H54 (cell line): ENCODE data around the gene TMEM86A.

ENCODE experiments used
- DNase-seq: peaks from one replicate; pipeline ENCODE4 v3.0.0; 2011; ENCODE audit warnings: low spot score, mixed read lengths; ENCODE audit not compliant: insufficient read length
- FAIRE-seq: peaks from 3 replicates; lab custom pipeline; 2011; peaks lifted over from hg19 to GRCh38; lab: Jason Lieb, UNC
- POLR2A ChIP-seq: IDR thresholded peaks from 2 replicates; pipeline ENCODE4 v1.6.1; 2011; ENCODE audit warnings: low read depth, mild to moderate bottlenecking, low read length

Gene TMEM86A

DNA sequence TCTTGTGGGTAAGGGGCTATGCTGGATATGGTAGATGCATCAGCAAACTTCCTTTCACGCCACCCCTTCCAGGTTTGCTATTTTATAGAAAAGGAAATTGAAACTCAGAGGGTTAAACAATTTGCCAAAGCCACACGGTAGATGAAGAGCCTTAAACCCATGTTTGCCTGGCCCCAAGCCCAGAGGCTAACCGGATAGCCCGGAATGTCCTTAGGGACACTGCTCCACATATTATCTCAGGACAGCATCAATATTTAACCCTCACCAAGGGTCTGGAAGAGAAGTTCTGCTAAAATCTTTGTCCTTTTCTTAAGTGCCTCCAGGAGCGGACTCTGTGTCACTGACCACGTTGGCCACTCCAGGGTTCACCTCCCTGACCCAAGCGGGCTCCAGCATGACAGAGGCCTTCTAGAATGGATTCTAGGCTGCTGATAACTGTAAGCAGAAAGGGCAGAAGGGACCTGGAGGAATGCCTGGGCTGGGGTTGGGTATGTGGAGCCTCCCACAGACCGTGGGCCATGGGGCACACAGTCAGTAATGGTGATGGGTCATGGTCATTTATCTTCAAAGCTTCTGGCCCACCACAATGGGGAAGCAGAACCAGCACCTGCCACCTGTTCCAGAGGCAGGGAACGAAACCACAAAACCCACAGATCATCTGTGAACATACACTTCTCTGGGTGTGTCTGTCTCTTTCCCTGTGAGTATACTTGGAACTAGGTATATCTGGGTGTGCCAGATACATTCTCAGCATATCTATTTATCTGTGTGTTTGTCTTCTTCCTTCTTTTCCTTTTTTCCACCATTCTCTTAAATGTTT lies 5.4 kb upstream of the TMEM86A start:
- DNase-seq (no peak), FAIRE-seq (no peak)
- no peak for TF ChIP-seq POLR2A

DNA sequence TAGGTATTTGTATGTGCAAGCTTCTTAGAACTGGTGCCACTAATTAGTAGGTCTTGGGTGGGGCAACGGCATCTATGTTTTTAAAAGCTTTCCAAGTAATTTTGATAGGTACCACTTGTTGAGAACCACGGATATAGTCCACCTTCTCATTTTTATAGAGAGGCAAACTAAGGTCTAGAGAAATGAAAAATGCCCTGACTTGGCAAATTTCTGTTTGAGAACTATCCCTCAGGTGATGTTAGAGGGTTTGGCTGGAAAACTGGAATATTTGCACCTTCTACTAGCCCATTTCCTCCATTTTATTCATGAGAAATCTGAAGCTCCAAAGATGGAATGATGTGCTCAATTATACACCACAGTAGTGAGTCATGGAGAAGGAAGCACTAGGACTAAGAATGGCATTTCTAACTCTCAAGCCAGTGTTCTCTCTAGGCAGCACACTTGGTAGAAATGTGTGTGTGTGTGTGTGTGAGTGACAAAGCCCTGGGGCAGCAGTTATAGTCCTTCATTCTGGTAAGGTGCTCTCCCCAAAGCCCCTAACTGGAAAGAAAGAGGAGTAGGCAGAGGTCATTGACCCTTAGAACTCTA lies 1.8 kb upstream of the TMEM86A start:
- no peak for TF ChIP-seq POLR2A
- FAIRE-seq (no peak), DNase-seq (no peak)

DNA sequence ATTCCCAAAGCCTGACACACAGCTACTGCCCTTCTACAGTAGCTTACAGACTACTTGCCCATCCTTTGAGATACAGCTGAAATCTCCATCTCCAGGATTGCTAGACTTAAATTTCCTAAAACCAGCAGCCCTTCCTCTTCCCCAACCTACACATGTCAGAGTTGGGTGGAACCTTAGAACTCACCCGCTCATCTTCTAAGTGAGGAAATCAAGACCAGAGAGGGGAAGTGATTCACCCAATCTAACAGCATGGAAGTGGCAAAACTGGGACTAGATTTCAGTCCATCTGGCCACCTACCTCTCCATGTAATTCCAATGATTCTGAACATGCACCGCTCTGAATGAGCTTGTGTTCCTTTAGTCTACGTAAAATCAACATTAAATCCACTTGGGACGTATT lies 1.0 kb upstream of the TMEM86A start:
- TF ChIP-seq POLR2A, result no peak
- DNase-seq (no peak), FAIRE-seq (no peak)

DNA sequence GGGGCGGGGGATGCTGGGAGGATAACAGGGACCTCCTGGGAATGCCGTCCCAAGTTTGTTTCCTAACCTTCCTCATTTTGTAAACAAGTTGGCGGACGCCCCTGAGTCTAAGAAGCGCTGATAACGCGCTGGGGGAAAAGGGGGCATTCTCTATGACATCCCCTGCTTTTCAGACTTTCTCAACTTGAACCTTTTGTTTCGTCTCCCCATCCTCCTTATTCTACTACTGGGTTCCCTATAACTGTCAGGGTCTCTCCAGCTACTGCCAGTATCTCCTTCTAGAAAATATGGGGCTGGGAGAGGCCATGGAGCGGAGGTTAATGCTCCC lies 654 bp downstream of the TMEM86A start:
- DNase-seq (no peak), FAIRE-seq (no peak)
- TF ChIP-seq POLR2A, result no peak

DNA sequence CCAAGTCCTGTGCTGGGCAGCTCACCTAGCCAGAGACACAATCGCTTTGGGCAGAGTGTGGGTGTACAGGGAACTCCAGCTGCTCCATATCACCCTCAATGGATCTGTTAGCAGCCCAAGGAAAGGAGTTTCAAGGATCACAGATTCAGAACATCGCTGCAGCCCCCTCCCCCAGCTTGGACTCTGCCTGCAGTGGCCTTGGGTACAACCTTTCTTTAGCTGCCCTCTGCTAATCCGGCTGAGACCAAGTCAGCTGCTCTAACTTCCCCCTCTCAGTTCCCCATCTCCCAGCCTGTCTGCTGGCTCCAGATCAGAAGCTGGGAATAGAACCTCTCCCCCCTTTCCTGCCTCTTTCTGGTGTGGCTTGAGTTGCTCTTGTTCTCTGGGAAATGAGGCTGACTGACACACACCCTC lies 1.3 kb downstream of the TMEM86A start:
- FAIRE-seq (no peak), DNase-seq (no peak)
- TF ChIP-seq POLR2A, result no peak

DNA sequence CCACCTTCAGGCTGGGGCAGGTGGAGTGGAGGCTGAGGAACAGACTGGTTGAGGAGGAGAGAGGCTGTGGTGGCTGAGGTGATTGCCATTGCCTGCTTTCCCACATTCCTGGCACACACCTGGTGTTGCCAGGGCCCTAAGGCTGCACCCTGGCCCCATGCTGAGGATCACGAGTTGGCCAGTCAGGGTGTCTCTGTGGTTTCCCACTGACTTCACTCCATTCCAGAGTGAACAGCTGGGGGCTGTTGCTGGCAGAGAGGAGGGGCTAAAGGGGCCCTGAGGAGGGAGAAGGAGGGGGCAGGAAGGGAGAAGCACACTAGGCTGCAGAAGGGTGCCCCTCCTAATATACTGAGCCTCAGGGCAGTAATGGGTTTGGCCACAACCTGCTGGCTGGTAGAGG lies 1.8 kb downstream of the TMEM86A start:
- TF ChIP-seq POLR2A, result no peak
- FAIRE-seq, result no peak
- no peak for DNase-seq

DNA sequence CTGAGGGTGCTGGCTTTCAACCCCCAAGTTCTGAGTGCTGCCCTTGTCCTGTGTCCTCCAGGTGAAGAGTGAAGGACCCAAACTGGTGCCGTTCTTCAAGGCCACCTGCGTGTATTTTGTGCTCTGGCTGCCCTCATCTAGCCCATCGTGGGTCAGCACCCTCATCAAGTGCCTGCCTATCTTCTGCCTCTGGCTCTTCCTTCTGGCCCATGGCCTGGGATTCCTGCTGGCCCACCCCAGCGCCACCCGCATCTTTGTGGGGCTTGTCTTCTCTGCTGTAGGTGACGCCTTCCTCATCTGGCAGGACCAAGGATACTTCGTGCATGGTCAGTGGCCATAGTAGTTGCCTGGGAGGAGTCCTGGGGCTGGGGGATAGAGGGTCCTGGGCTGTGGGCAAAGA lies 2.3 kb downstream of the TMEM86A start:
- no peak for DNase-seq
- FAIRE-seq, result no peak
- TF ChIP-seq POLR2A, result no peak

DNA sequence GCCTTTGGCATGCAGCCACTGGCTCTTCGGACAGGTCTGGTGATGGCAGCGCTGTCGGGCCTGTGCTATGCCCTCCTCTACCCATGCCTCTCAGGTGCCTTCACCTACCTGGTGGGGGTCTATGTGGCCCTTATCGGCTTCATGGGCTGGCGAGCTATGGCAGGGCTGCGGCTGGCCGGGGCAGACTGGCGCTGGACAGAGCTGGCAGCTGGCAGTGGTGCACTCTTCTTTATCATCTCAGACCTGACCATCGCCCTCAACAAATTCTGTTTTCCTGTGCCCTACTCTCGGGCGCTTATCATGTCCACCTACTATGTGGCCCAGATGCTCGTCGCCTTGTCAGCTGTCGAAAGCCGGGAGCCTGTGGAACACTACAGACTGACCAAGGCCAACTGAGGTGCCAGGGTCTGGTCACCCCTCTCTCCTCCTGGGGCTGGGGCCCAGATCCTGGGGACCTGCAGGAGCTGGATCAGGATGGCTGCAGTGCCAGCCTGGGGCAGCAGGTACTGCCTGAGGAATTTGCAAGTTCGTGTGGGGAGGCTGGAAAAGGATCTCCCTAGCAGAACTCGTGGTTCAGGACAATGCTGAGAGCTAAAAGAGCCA lies 3.1 kb downstream of the TMEM86A start:
- TF ChIP-seq POLR2A, result no peak
- no peak for DNase-seq
- no peak for FAIRE-seq

DNA sequence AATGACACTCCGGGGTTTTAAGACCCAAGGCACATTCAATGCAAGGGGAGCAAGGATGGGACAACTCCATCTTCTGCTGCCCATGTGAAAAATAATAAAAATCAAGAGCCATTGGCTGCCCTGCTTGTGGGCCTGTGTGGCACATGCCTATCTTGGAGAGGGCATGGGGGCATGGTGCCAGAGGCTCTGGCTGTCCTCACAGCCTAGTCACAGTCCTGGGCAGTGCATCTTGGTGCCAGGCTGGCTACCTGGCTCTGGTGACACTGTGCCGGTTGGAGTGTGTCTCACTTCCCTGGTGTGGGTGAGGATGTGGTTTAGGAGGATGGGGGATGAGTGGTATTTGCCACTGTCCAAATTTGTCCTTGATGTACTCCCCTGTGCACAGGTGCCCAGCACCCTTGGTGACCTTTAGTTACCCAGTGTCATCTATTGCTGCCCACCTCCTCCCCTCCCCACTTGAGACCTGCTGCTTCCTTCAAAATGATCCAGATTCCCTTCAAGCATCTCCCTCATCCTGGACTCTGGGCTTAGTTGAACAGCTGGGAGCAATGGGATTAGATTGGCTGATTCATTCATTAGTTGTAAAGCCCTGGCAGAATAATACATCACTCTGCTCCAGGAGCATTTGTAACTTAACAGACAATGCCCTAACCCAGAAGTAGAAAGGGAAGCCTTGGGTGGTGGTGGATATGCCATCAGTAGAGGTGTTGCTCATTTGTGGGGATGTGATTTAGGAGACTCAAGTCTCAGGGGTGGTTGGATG lies 4.6 kb downstream of the TMEM86A start:
- no peak for FAIRE-seq
- DNase-seq, result no peak
- TF ChIP-seq POLR2A, result no peak

DNA sequence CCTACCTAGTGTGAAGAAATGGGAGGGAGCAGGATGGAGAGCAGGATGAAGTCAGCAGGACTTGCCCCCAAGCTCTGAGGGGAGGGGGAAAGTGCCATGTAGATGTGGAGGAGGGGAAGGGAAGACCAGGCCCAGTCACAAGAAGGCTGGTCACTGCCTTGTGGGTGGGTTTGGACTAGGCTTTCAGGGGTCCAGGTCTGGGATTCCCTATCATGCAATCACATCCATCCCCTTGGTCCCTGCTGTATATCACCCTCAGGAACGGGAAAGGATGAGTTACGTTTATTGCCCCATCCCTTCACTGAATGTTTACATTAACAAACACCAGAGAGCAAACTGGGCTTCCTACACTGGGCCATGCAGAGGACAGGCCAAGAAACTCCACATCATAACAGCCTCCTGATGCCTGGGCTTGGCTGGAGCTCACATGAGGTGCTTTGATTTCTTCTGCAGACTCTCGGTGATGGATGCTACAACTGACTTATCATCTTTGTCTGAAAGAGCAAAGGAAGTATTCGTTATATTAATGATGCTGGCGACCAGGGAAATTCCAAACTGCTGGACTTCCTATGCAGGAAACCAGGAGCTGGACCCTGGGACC lies 5.6 kb downstream of the TMEM86A start:
- no peak for TF ChIP-seq POLR2A
- FAIRE-seq, result no peak
- DNase-seq, result no peak

DNA sequence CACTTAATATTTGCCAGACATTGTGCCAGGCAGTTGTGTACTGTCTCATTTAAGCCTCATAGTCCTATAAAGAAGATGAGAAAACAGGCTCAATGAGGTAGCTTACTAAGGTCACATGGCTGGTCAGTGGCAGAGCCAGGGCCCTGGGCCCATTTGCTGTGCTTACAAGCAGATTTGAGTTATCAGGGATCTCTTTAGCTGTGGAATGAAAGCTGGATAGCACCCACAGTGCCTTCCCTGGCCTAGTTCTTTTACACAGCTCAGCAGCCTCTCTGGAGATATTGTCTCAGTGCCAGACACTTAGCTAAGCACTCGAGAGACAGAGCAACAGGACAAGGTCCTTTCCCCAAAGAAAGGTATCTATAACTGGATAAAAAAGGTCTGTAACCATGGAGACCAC lies 6.1 kb downstream of the TMEM86A start:
- no peak for TF ChIP-seq POLR2A
- FAIRE-seq (no peak), DNase-seq (no peak)

DNA sequence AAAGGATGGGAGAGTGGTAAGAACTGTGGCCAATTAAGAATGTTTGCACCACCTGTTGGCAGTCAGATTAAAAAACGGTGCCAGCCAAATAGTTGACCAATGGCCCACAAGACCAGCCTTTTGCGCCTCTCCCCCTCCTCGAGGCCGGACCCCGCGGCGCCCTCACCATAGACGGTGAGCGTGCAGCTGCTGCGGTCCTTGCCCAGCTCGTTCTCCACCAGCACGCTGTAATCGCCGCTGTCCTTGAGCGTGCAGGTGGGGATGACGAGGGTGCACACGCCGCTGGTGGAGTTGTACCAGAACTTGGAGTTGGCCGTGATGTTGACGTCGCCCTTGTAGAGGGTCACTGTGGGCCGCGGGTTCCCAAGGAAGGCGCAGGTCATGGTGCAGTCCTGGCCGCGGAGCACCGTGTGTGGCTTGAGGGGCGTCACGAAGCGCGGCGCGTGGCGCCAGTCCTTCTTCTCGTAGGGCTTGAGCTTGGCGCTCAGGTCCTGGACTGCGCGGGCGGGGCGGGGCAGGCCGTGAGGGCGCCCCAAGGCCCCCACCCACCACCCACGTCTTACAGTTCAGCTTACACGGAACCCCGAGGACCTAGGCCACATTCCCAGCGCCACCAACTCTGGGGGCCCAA lies 7.2 kb downstream of the TMEM86A start:
- TF ChIP-seq POLR2A, result no peak
- no peak for FAIRE-seq
- DNase-seq, result no peak
